IPS DF 4.7 (cell line): Measurements from ENCODE around the gene GET4.

ENCODE experiments used
- DNase-seq: peaks from one replicate; pipeline ENCODE4 v3.0.0-alpha.2; 2013; ENCODE audit warnings: low spot score; ENCODE audit errors: extremely low read depth

The GET4 gene

GRCh38 chr7:876077-876971 lies at the start of gene GET4:
Gene GET4 (plus strand): TSS chr7:876554. CDS start chr7:876646, 92 bp downstream.
- DNase-seq: peak; percentile 22

- no peak for DNase-seq
Measured at GRCh38 chr7:828793-829561, 47.4 kb upstream of the GET4 start.

GRCh38 chr7:830069-830468 lies 46.3 kb upstream of the GET4 start:
- no peak for DNase-seq

GRCh38 chr7:831596-832166 lies 44.7 kb upstream of the GET4 start:
- DNase-seq: no peak

- no peak for DNase-seq
Measured at GRCh38 chr7:832167-832967, 44.0 kb upstream of the GET4 start, which contains the start of gene SUN1. Gene SUN1 (plus strand): TSS chr7:832476. CDS start chr7:832525, 49 bp downstream.

- DNase-seq: no peak
Measured at GRCh38 chr7:832968-833424, 43.4 kb upstream of the GET4 start.

- DNase-seq: no peak
Measured at GRCh38 chr7:833601-834258, 42.6 kb upstream of the GET4 start.

- no peak for DNase-seq
Measured at GRCh38 chr7:834277-834676, 42.1 kb upstream of the GET4 start.

GRCh38 chr7:835021-835420 lies 41.3 kb upstream of the GET4 start:
- no peak for DNase-seq

GRCh38 chr7:835485-836401 lies 40.6 kb upstream of the GET4 start:
- no peak for DNase-seq

GRCh38 chr7:836429-836828 lies 39.9 kb upstream of the GET4 start:
- no peak for DNase-seq

- no peak for DNase-seq
Measured at GRCh38 chr7:837001-837400, 39.4 kb upstream of the GET4 start.

- DNase-seq: no peak
Measured at GRCh38 chr7:840001-840600, 36.3 kb upstream of the GET4 start.

- no peak for DNase-seq
Measured at GRCh38 chr7:841943-842342, 34.4 kb upstream of the GET4 start.

- no peak for DNase-seq
Measured at GRCh38 chr7:842431-843031, 33.8 kb upstream of the GET4 start.

GRCh38 chr7:843230-843629 lies 33.1 kb upstream of the GET4 start:
- no peak for DNase-seq

GRCh38 chr7:844043-844442 lies 32.3 kb upstream of the GET4 start:
- DNase-seq: no peak

GRCh38 chr7:844514-844913 lies 31.8 kb upstream of the GET4 start:
- DNase-seq: no peak

- DNase-seq: no peak
Measured at GRCh38 chr7:845091-845490, 31.3 kb upstream of the GET4 start.
